GM11168 (cell line): ENCODE results near the gene CEACAM8.
"Not testable (repeated sequence)": the region's sequence is repeated elsewhere in the genome, so short reads cannot be mapped to it uniquely, and the experiment has no call there.

ENCODE experiments used
- in situ Hi-C: fragments of 300-500 bp; cut with MboI; formaldehyde crosslinking; loops from one replicate; pipeline ENCODE4 v1.12.0; 2022; ENCODE audit warnings: low sequenced_read_pairs; ENCODE audit not compliant: unreplicated experiment

CEACAM8 gene

GRCh38 chr19:42546831-42547500, 47.8 kb downstream of the CEACAM8 start:
- in situ Hi-C loops = no loop called here

GRCh38 chr19:42544146-42544545, 50.6 kb downstream of the CEACAM8 start:
- in situ Hi-C loops = no loop called here

GRCh38 chr19:42542791-42543190, 51.9 kb downstream of the CEACAM8 start:
- in situ Hi-C loops = no loop called here

- in situ Hi-C loops = no loop called here
These were observed 54.6 kb downstream of the CEACAM8 start for GRCh38 chr19:42540071-42540553.

GRCh38 chr19:42538841-42539709, 55.6 kb downstream of the CEACAM8 start:
- in situ Hi-C loops = no loop called here

GRCh38 chr19:42535276-42535675, 59.4 kb downstream of the CEACAM8 start:
- in situ Hi-C loops = not testable (repeated sequence)

GRCh38 chr19:42534391-42534790, 60.3 kb downstream of the CEACAM8 start:
- in situ Hi-C loops = no loop called here

- in situ Hi-C loops = no loop called here
These were observed 61.8 kb downstream of the CEACAM8 start for GRCh38 chr19:42532891-42533290.

GRCh38 chr19:42531313-42531712, 63.4 kb downstream of the CEACAM8 start:
- in situ Hi-C loops = no loop called here
